ENCODE results near the gene FAM237A. TPM values are rescaled to one million over a fixed set of nuclear protein-coding genes. Genes with fewer than 3 reads are reported as not detected.

The FAM237A gene
- total RNA-seq = not detected

- H3K27me3 ChIP-seq (ENCODE audit: control insufficient read depth in 3 of 3, insufficient read depth in 3 of 3, low read length in 3 of 3) = peaks cover 19 to 26% (median 19%) of the 10 kb centered on the region in 3 donors
Observed at GRCh38 chr2:206642075-206643025, at the start of gene FAM237A. TSS of gene FAM237A (plus strand) at chr2:206642487. CDS start at chr2:206644237, 1,750 bp downstream.

GRCh38 chr2:206597717-206598218 is 44.5 kb upstream of the FAM237A start:
- Histone ChIP-seq H3K4me3 (ENCODE audit: low read length in 3 of 3) (no peak overlapping the region), H3K27ac (ENCODE audit: low read depth, low read length) (no peak overlapping the region), H3K27me3 (ENCODE audit: control insufficient read depth in 3 of 3, insufficient read depth in 3 of 3, low read length in 3 of 3) (no peaks in the 10 kb centered on the region), H3K4me1 (ENCODE audit: control insufficient read depth in 3 of 3, insufficient read depth in 3 of 3, low read length in 3 of 3) (no peaks in the 10 kb centered on the region), H3K36me3 (ENCODE audit: control insufficient read depth in 3 of 3, insufficient read depth in 3 of 3, low read length in 3 of 3) (peaks cover 0 to 6% (median 2%) of the 10 kb centered on the region in 3 donors), H3K9ac (ENCODE audit: low read depth in 1 of 3, low read length in 3 of 3) (no peak overlapping the region), H3K9me3 (ENCODE audit: control insufficient read depth in 3 of 3, low read length in 3 of 3) (no peaks in the 10 kb centered on the region)

More at GRCh38 chr2:206642075-206643025, at the start of gene FAM237A:
- Histone ChIP-seq H3K27ac (ENCODE audit: low read depth, low read length) (no peak within 1 kb of the TSS), H3K9ac (ENCODE audit: low read depth in 1 of 3, low read length in 3 of 3) (no peak within 1 kb of the TSS), H3K9me3 (ENCODE audit: control insufficient read depth in 3 of 3, low read length in 3 of 3) (peaks cover 0 to 3% (median 0%) of the 10 kb centered on the region in 3 donors), H3K4me1 (ENCODE audit: control insufficient read depth in 3 of 3, insufficient read depth in 3 of 3, low read length in 3 of 3) (no peaks in the 10 kb centered on the region), H3K36me3 (ENCODE audit: control insufficient read depth in 3 of 3, insufficient read depth in 3 of 3, low read length in 3 of 3) (no peaks in the 10 kb centered on the region), H3K4me3 (ENCODE audit: low read length in 3 of 3) (no peak within 1 kb of the TSS)

DNA sequence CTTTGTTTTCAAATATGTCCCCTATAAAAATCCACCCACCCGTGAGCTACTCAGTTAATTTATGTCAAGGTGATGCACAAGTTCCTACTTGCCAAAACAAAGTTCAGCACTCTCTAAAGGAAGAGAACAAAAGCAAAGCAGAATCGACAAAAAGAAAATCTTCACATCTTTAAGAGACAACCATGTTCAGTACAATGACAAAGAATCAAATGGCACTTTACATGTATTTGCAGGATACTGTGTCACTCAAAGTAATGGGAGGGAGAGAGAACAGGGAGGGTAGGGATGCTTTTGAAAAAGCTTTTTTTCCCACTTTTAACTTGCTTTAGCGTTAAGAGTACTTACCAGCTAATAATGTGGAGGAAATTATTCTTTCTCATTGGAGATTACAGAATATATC is 39.0 kb upstream of the FAM237A start:
- Histone ChIP-seq H3K27ac (ENCODE audit: low read depth, low read length) (no peak overlapping the region), H3K36me3 (ENCODE audit: control insufficient read depth in 3 of 3, insufficient read depth in 3 of 3, low read length in 3 of 3) (no peaks in the 10 kb centered on the region), H3K9me3 (ENCODE audit: control insufficient read depth in 3 of 3, low read length in 3 of 3) (no peaks in the 10 kb centered on the region), H3K27me3 (ENCODE audit: control insufficient read depth in 3 of 3, insufficient read depth in 3 of 3, low read length in 3 of 3) (no peaks in the 10 kb centered on the region), H3K4me3 (ENCODE audit: low read length in 3 of 3) (no peak overlapping the region), H3K9ac (ENCODE audit: low read depth in 1 of 3, low read length in 3 of 3) (no peak overlapping the region), H3K4me1 (ENCODE audit: control insufficient read depth in 3 of 3, insufficient read depth in 3 of 3, low read length in 3 of 3) (no peaks in the 10 kb centered on the region)

GRCh38 chr2:206610451-206610850 is 31.8 kb upstream of the FAM237A start:
- H3K4me3 ChIP-seq (ENCODE audit: low read length in 3 of 3) = no peak overlapping the region
- H3K4me1 ChIP-seq (ENCODE audit: control insufficient read depth in 3 of 3, insufficient read depth in 3 of 3, low read length in 3 of 3) = no peaks in the 10 kb centered on the region
- H3K27ac ChIP-seq (ENCODE audit: low read depth, low read length) = no peak overlapping the region
- H3K36me3 ChIP-seq (ENCODE audit: control insufficient read depth in 3 of 3, insufficient read depth in 3 of 3, low read length in 3 of 3) = no peaks in the 10 kb centered on the region
- no peaks in the 10 kb centered on the region for H3K27me3 ChIP-seq (ENCODE audit: control insufficient read depth in 3 of 3, insufficient read depth in 3 of 3, low read length in 3 of 3)
- no peak overlapping the region for H3K9ac ChIP-seq (ENCODE audit: low read depth in 1 of 3, low read length in 3 of 3)
- H3K9me3 ChIP-seq (ENCODE audit: control insufficient read depth in 3 of 3, low read length in 3 of 3) = no peaks in the 10 kb centered on the region

GRCh38 chr2:206611191-206611590 is 31.1 kb upstream of the FAM237A start:
- Histone ChIP-seq H3K9ac (ENCODE audit: low read depth in 1 of 3, low read length in 3 of 3) (no peak overlapping the region), H3K4me3 (ENCODE audit: low read length in 3 of 3) (no peak overlapping the region), H3K36me3 (ENCODE audit: control insufficient read depth in 3 of 3, insufficient read depth in 3 of 3, low read length in 3 of 3) (no peaks in the 10 kb centered on the region), H3K9me3 (ENCODE audit: control insufficient read depth in 3 of 3, low read length in 3 of 3) (no peaks in the 10 kb centered on the region), H3K27me3 (ENCODE audit: control insufficient read depth in 3 of 3, insufficient read depth in 3 of 3, low read length in 3 of 3) (no peaks in the 10 kb centered on the region), H3K4me1 (ENCODE audit: control insufficient read depth in 3 of 3, insufficient read depth in 3 of 3, low read length in 3 of 3) (no peaks in the 10 kb centered on the region), H3K27ac (ENCODE audit: low read depth, low read length) (no peak overlapping the region)

DNA sequence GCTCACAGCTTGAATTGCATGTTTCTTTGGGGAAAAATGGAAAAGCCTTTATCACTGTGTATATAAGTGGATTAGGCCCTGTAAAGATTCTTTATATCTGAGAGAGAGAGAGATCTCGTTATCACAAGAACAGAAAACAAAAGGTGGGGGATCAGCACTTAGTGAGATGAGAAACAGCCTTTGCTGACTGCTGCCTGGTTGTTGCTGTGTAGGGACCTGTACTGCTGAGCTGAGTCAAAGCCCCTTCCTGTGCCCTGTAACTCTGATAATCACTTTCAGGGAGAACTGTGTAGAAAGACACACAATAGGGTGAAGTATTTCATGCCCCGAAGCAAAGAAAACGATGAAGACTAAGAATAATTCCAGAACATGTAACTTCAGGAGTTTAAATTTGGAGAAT is 30.6 kb upstream of the FAM237A start:
- no peak overlapping the region for H3K9ac ChIP-seq (ENCODE audit: low read depth in 1 of 3, low read length in 3 of 3)
- no peaks in the 10 kb centered on the region for H3K9me3 ChIP-seq (ENCODE audit: control insufficient read depth in 3 of 3, low read length in 3 of 3)
- H3K4me3 ChIP-seq (ENCODE audit: low read length in 3 of 3) = no peak overlapping the region
- no peaks in the 10 kb centered on the region for H3K27me3 ChIP-seq (ENCODE audit: control insufficient read depth in 3 of 3, insufficient read depth in 3 of 3, low read length in 3 of 3)
- H3K36me3 ChIP-seq (ENCODE audit: control insufficient read depth in 3 of 3, insufficient read depth in 3 of 3, low read length in 3 of 3) = no peaks in the 10 kb centered on the region
- no peaks in the 10 kb centered on the region for H3K4me1 ChIP-seq (ENCODE audit: control insufficient read depth in 3 of 3, insufficient read depth in 3 of 3, low read length in 3 of 3)
- no peak overlapping the region for H3K27ac ChIP-seq (ENCODE audit: low read depth, low read length)

DNA sequence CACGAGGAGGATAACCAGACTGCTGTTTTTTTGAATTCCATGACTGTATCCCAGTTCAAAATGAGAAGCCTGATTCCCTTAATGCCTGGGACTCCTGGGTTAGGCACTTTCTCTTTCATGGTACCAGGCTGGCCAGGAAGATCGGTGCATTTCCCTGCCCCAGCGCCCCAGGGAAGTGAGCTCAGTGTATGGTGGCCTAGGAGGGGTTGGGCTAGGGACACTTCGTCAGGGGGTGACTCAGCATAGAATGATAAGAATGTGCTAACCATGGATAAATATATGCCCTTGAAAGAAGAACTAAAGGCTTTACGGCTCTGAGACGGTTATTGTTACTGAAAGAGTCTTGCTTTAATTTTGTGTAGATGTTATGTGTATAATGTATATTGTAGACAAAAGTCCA is 27.5 kb upstream of the FAM237A start:
- H3K4me3 ChIP-seq (ENCODE audit: low read length in 3 of 3) = no peak overlapping the region
- H3K9ac ChIP-seq (ENCODE audit: low read depth in 1 of 3, low read length in 3 of 3) = no peak overlapping the region
- H3K4me1 ChIP-seq (ENCODE audit: control insufficient read depth in 3 of 3, insufficient read depth in 3 of 3, low read length in 3 of 3) = no peaks in the 10 kb centered on the region
- no peaks in the 10 kb centered on the region for H3K27me3 ChIP-seq (ENCODE audit: control insufficient read depth in 3 of 3, insufficient read depth in 3 of 3, low read length in 3 of 3)
- no peak overlapping the region for H3K27ac ChIP-seq (ENCODE audit: low read depth, low read length)
- no peaks in the 10 kb centered on the region for H3K36me3 ChIP-seq (ENCODE audit: control insufficient read depth in 3 of 3, insufficient read depth in 3 of 3, low read length in 3 of 3)
- no peaks in the 10 kb centered on the region for H3K9me3 ChIP-seq (ENCODE audit: control insufficient read depth in 3 of 3, low read length in 3 of 3)

- H3K4me3 ChIP-seq (ENCODE audit: low read length in 3 of 3) = no peak overlapping the region
- no peaks in the 10 kb centered on the region for H3K27me3 ChIP-seq (ENCODE audit: control insufficient read depth in 3 of 3, insufficient read depth in 3 of 3, low read length in 3 of 3)
- no peak overlapping the region for H3K9ac ChIP-seq (ENCODE audit: low read depth in 1 of 3, low read length in 3 of 3)
- H3K36me3 ChIP-seq (ENCODE audit: control insufficient read depth in 3 of 3, insufficient read depth in 3 of 3, low read length in 3 of 3) = no peaks in the 10 kb centered on the region
- no peaks in the 10 kb centered on the region for H3K4me1 ChIP-seq (ENCODE audit: control insufficient read depth in 3 of 3, insufficient read depth in 3 of 3, low read length in 3 of 3)
- H3K27ac ChIP-seq (ENCODE audit: low read depth, low read length) = no peak overlapping the region
- no peaks in the 10 kb centered on the region for H3K9me3 ChIP-seq (ENCODE audit: control insufficient read depth in 3 of 3, low read length in 3 of 3)
Observed at GRCh38 chr2:206615417-206616089, 26.7 kb upstream of the FAM237A start.

GRCh38 chr2:206616151-206616550 is 26.1 kb upstream of the FAM237A start:
- no peaks in the 10 kb centered on the region for H3K4me1 ChIP-seq (ENCODE audit: control insufficient read depth in 3 of 3, insufficient read depth in 3 of 3, low read length in 3 of 3)
- H3K27me3 ChIP-seq (ENCODE audit: control insufficient read depth in 3 of 3, insufficient read depth in 3 of 3, low read length in 3 of 3) = no peaks in the 10 kb centered on the region
- H3K9ac ChIP-seq (ENCODE audit: low read depth in 1 of 3, low read length in 3 of 3) = no peak overlapping the region
- no peaks in the 10 kb centered on the region for H3K36me3 ChIP-seq (ENCODE audit: control insufficient read depth in 3 of 3, insufficient read depth in 3 of 3, low read length in 3 of 3)
- H3K9me3 ChIP-seq (ENCODE audit: control insufficient read depth in 3 of 3, low read length in 3 of 3) = no peaks in the 10 kb centered on the region
- no peak overlapping the region for H3K27ac ChIP-seq (ENCODE audit: low read depth, low read length)
- H3K4me3 ChIP-seq (ENCODE audit: low read length in 3 of 3) = no peak overlapping the region

GRCh38 chr2:206619011-206619410 is 23.3 kb upstream of the FAM237A start:
- no peaks in the 10 kb centered on the region for H3K27me3 ChIP-seq (ENCODE audit: control insufficient read depth in 3 of 3, insufficient read depth in 3 of 3, low read length in 3 of 3)
- H3K9me3 ChIP-seq (ENCODE audit: control insufficient read depth in 3 of 3, low read length in 3 of 3) = no peaks in the 10 kb centered on the region
- no peak overlapping the region for H3K27ac ChIP-seq (ENCODE audit: low read depth, low read length)
- H3K36me3 ChIP-seq (ENCODE audit: control insufficient read depth in 3 of 3, insufficient read depth in 3 of 3, low read length in 3 of 3) = no peaks in the 10 kb centered on the region
- no peak overlapping the region for H3K9ac ChIP-seq (ENCODE audit: low read depth in 1 of 3, low read length in 3 of 3)
- no peak overlapping the region for H3K4me3 ChIP-seq (ENCODE audit: low read length in 3 of 3)
- no peaks in the 10 kb centered on the region for H3K4me1 ChIP-seq (ENCODE audit: control insufficient read depth in 3 of 3, insufficient read depth in 3 of 3, low read length in 3 of 3)

Measured in skeletal muscle tissue (tissue), 4 donors.